GM12892 (cell line): ENCODE data around the gene ANO1.

Source experiments
- POLR2A ChIP-seq: IDR thresholded peaks from 2 replicates; pipeline ENCODE4 v1.6.1; 2011; ENCODE audit warnings: low read depth, low read length, control low read depth
- POLR2AphosphoS5 ChIP-seq: IDR thresholded peaks from 2 replicates; pipeline ENCODE4 v1.6.1; 2011; ENCODE audit warnings: low read depth, low read length, control low read depth
- TAF1 ChIP-seq: IDR thresholded peaks from 2 replicates; pipeline ENCODE4 v1.6.1; 2011; ENCODE audit warnings: low read depth, mild to moderate bottlenecking, control low read depth, low read length, borderline replicate concordance

DNA sequence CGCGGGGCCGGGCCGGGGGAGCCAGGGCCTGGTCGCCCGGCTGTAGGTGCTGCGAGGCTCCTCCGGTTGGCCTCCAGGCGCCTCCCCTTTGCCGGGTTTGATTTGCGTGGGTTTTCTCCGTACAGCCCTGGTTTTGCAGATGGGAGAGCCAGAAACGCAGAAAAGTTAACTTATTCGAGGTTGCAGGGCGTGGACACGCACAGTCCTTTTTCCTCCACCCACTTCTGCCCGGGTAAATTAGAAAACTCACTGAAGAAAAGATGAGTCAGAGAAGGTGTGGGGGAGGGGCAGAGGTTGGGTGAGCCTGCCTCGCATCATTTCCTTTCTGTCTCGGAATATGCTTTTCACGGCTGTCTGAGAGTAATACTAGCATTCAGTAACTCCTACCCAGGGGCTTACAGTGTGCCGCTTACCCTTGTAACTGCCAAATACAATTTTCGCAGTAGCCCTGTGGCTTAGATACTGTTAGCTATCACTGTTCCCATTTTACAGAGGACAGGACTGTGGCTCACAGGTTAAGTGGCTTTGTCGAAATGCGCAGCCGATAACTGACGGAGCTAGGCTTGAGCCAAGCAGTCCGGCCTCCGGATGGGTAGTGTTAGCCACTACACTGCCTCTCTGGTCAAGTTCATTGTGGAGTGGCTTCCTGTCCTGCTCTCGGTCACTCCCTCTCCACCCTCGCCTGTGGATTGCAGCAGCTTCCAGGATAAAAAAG, 125.8 kb downstream of the ANO1 start:
- TF ChIP-seq POLR2AphosphoS5, result peak; percentile 58; the same call in 1 of the 2 replicates
- no peak for TF ChIP-seq POLR2A
- TF ChIP-seq TAF1, result no peak
